Thyroid gland (tissue), 4 donors: Measurements from ENCODE around the gene KDSR. TPM values are rescaled to one million over a fixed set of nuclear protein-coding genes. Genes with fewer than 3 reads are reported as not detected.

Experiments used
- DNase-seq, 2 donors: peaks; one replicate each; pipeline ENCODE4 v3.0.0-alpha.2; 2019
- H3K27ac ChIP-seq, 3 donors: fragments of 200-600 bp; sonication (generic); 1 replicate in 2 of 3; 2 replicates in 1 of 3; pipeline ENCODE4 v1.5.1; 2016 to 2019; ENCODE audit warnings: mild to moderate bottlenecking in 1 of 3, moderate library complexity in 1 of 3
- H3K27me3 ChIP-seq: fragments of 200-600 bp; sonication (generic); one replicate; pipeline ENCODE4 v1.5.1; 2019
- H3K36me3 ChIP-seq, 2 donors: fragments of 200-600 bp; sonication (generic); one replicate each; pipeline ENCODE4 v1.5.1; 2016 to 2019
- H3K4me1 ChIP-seq, 2 donors: fragments of 200-600 bp; sonication (generic); one replicate each; pipeline ENCODE4 v1.5.1; 2017 to 2019
- H3K4me3 ChIP-seq, 3 donors: fragments of 200-600 bp; sonication (generic); replicated peaks in 1 of 3; 1 replicate in 2 of 3; 2 replicates in 1 of 3; pipeline ENCODE4 v1.5.1; 2016; ENCODE audit warnings: mild to moderate bottlenecking in 1 of 3
- H3K9me3 ChIP-seq: fragments of 200-600 bp; sonication (generic); one replicate; pipeline ENCODE4 v1.5.1; 2017
- POLR2A ChIP-seq, 2 donors: fragments of 450-650 bp; IDR thresholded peaks; one replicate each; pipeline ENCODE4 v1.6.1; 2017; ENCODE audit warnings: antibody characterized with exemption in 2 of 2, mild to moderate bottlenecking in 2 of 2, moderate library complexity in 1 of 2
- WGBS, 2 donors: methylation state at CpG; one replicate each; pipeline ENCODE4 v1.1.5; 2017; 5-methylcytosine and 5-hydroxymethylcytosine counted together
- intact Hi-C: fragments of 100-400 bp; cut with DNase I; formaldehyde crosslinking; loops from one replicate; pipeline ENCODE4 v1.15.1; 2023
- total RNA-seq, 4 donors: library from RNA; depleted of rRNA; stranded (reverse); fragments of >200 nt; gene quantifications; one replicate each; pipeline ENCODE4 v1.2.3, GENCODE V29; 2016
- TF ChIP-seq, protein P1 (sequence below), 6 experiments: fragments of 200-600 bp in 3 of 6; fragments of 450-650 bp in 3 of 6; sonication (generic) in 3 of 6; IDR thresholded peaks; one replicate each; pipeline ENCODE4 v1.5.1; 2016 to 2019; ENCODE audit warnings: antibody characterized with exemption in 6 of 6, mild to moderate bottlenecking in 2 of 6, inconsistent platforms in 1 of 6, moderate library complexity in 1 of 6

The KDSR gene
- total RNA-seq, 4 donors from 2014 or later, result 30.7 to 85.7 (median 46.8) TPM

GRCh38 chr18:63350230-63350629 lies 16.8 kb downstream of the KDSR start:
- H3K36me3 ChIP-seq, result peaks cover 55 to 68% of the 10 kb centered on the region in 2 donors
- H3K9me3 ChIP-seq, result no peaks in the 10 kb centered on the region
- H3K4me1 ChIP-seq, result peaks cover 0 to 13% of the 10 kb centered on the region in 2 donors
- WGBS, 2 donors, result 47 to 50% methylated on average over 2 of the region's 2 CpGs
- no peak overlapping the region for H3K4me3 ChIP-seq
- no peaks in the 10 kb centered on the region for H3K27me3 ChIP-seq
- no peak for DNase-seq
- no peak overlapping the region for H3K27ac ChIP-seq
- intact Hi-C loops, result no loop called here
- TF ChIP-seq, protein P1, sequence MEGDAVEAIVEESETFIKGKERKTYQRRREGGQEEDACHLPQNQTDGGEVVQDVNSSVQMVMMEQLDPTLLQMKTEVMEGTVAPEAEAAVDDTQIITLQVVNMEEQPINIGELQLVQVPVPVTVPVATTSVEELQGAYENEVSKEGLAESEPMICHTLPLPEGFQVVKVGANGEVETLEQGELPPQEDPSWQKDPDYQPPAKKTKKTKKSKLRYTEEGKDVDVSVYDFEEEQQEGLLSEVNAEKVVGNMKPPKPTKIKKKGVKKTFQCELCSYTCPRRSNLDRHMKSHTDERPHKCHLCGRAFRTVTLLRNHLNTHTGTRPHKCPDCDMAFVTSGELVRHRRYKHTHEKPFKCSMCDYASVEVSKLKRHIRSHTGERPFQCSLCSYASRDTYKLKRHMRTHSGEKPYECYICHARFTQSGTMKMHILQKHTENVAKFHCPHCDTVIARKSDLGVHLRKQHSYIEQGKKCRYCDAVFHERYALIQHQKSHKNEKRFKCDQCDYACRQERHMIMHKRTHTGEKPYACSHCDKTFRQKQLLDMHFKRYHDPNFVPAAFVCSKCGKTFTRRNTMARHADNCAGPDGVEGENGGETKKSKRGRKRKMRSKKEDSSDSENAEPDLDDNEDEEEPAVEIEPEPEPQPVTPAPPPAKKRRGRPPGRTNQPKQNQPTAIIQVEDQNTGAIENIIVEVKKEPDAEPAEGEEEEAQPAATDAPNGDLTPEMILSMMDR (IDR thresholded peaks at IDR 0.05), result no peak
- TF ChIP-seq POLR2A (IDR thresholded peaks at IDR 0.05), result no peak

- intact Hi-C loops, result no loop called here
- Histone ChIP-seq H3K36me3 (peaks cover 39 to 54% of the 10 kb centered on the region in 2 donors), H3K4me3 (no peak overlapping the region), H3K9me3 (no peaks in the 10 kb centered on the region), H3K27me3 (no peaks in the 10 kb centered on the region), H3K4me1 (peaks cover 0 to 21% of the 10 kb centered on the region in 2 donors), H3K27ac (no peak overlapping the region)
- 96 to 97% methylated on average over 7 of the region's 7 CpGs for WGBS, 2 donors
- DNase-seq, result no peak
- no peak for TF ChIP-seq POLR2A (IDR thresholded peaks at IDR 0.05)
- TF ChIP-seq, protein P1 (IDR thresholded peaks at IDR 0.05), result no peak
These were observed 18.4 kb downstream of the KDSR start for GRCh38 chr18:63348508-63349136.

- intact Hi-C loops, result no loop called here
These were observed 20.4 kb downstream of the KDSR start for GRCh38 chr18:63346480-63347183.

DNA sequence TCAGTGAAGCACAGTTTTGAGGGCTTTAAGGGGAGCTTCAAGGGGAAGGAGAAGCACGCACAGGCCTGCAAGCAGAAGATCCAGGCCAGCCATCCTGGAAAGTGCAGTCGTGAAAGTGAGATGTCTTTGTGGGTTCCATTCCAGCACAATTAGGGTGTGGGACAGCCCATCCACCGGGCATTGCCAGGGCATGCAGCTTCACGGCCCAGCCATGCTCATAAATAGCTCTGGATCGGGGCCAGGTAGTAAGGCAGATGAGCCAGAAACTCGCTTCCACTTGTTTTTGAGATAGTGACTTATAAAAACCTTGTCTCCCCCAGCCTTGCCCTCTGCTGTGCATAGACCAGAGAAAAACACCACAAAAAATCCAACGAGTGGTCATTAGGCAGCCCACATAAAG lies 21.0 kb downstream of the KDSR start:
- intact Hi-C loops, result no loop called here
- WGBS, 2 donors, result 57 to 67% methylated on average over 7 of the region's 7 CpGs
- H3K36me3 ChIP-seq, result peaks cover 20 to 33% of the 10 kb centered on the region in 2 donors

More at GRCh38 chr18:63346480-63347183, 20.4 kb downstream of the KDSR start:
- Histone ChIP-seq H3K27ac (peak overlapping the region in 1 of 3 donors; percentile 4), H3K4me3 (no peak overlapping the region), H3K36me3 (peaks cover 26 to 39% of the 10 kb centered on the region in 2 donors), H3K4me1 (peaks cover 0 to 21% of the 10 kb centered on the region in 2 donors), H3K9me3 (no peaks in the 10 kb centered on the region), H3K27me3 (no peaks in the 10 kb centered on the region)
- 96 to 97% methylated on average over 7 of the region's 7 CpGs for WGBS, 2 donors
- TF ChIP-seq POLR2A (IDR thresholded peaks at IDR 0.05), result no peak
- TF ChIP-seq, protein P1 (IDR thresholded peaks at IDR 0.05), result no peak
- DNase-seq, result no peak

More for the DNA sequence above, 21.0 kb downstream of the KDSR start:
- H3K4me3 ChIP-seq, result no peak overlapping the region
- H3K9me3 ChIP-seq, result no peaks in the 10 kb centered on the region
- peaks cover 0 to 21% of the 10 kb centered on the region in 2 donors for H3K4me1 ChIP-seq
- DNase-seq, result peak in 1 of 2 donors; percentile 17
- no peaks in the 10 kb centered on the region for H3K27me3 ChIP-seq
- TF ChIP-seq POLR2A (IDR thresholded peaks at IDR 0.05), result no peak
- TF ChIP-seq, protein P1 (IDR thresholded peaks at IDR 0.05), result no peak
- peak overlapping the region in 1 of 3 donors; percentile 4 for H3K27ac ChIP-seq
